Stimulated activated CD4-positive, alpha-beta T cell treated with anti-CD3 and anti-CD28 coated beads, Interleukin-2, amount 100 ng/mL, for 4 hours (primary cell): ENCODE measurements around the gene COL13A1.

Experiments
- DNase-seq: peaks from one replicate; pipeline ENCODE4 v3.0.0-alpha.2; 2020; ENCODE audit warnings: low read depth

COL13A1 gene

DNA sequence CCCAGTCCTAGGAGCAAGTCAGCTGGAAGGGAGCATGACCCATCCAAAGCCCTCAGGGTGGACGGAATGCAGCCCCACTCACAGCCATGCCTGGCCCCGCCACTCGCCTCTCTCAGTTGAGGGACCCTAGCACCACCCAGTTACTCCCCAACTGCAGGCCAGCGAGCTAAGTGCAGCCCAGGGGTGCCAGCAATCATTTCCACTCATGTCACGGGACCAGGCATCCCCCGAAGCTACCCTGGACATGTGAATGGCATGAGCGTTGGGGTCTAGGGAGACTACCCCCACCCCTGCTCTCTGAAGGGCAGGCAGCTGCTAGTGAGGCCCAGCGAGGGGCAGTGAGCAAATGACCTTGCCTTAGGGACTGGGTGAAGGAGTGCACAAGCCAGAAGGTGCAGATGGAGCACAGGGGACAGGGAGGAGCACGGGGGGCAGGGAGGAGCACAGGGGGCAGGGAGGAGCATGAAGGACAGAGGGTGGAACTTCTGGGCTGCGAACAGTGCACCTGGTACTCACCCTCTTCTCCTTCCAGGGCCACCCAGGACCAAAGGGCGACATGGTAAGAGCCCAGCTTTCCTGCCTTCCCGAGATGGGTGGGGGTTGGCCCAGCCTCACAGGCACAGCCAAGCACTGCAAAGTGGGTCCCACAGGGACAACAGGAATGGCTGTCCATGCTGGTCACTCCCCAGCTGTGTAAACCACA lies 87.3 kb downstream of the COL13A1 start:
- no peak for DNase-seq

DNA sequence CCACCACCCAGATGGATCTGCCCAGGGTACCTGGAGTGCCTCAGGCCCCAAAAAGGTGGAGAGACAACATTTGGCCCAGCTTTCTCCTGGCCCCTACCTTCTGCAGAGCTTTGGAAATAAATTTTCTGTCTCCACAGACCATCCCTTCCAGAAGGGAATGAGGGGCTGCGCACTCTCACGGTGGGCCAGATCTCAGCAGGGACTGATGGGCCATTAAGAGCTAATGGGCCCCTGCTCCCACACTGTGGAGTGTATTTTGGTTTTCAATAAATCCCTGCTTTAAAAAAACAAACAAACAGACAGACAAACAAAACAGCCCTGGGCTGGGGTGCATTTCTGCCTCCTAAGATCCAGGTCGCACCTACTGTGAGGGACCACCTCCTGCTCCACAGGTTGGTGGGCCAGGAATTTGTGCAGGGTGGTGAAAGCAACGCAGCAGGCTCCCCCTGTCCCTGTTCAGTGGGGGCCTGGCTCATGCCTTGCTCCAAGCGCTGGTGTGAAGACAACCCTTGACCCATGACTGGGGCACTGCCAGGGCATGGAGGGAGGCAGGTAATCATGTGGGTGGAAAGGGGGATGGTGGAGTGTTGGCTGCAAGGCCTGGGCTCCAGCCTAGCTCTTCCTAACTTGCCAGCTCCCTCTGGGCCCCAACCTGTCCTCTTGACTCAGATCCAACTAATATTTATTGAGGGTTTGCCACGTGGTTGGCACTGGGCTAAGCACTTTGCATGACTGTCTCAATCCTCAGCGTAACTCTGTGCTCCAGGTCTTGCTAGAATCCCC lies 88.5 kb downstream of the COL13A1 start:
- no peak for DNase-seq

DNA sequence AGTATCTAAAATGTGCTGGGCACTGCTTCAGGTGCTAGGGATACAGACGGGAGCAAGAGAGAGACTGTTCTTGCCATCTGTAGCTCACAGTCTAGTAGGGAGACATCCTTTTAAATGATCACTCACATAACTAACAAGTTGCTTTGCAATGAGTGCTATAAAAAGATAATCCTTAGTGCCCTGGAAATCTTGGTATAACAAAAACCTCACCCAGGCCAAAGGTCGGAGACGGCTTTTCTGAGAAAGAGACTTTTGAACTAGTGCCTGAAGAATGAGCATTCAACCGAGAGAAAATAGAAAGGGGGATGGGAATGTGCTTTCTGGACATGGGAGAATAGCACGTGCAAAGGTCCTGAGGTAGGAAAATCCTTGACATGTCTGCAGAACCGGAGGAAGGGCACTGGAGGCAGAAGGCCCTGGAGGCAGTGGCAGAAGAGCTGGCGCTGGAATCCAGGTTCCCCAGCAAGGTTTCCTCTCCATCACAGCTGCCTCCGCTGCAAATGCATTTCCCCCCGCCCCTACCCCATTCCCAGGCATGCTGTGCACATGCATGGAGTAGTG lies 89.4 kb downstream of the COL13A1 start:
- DNase-seq = no peak

DNA sequence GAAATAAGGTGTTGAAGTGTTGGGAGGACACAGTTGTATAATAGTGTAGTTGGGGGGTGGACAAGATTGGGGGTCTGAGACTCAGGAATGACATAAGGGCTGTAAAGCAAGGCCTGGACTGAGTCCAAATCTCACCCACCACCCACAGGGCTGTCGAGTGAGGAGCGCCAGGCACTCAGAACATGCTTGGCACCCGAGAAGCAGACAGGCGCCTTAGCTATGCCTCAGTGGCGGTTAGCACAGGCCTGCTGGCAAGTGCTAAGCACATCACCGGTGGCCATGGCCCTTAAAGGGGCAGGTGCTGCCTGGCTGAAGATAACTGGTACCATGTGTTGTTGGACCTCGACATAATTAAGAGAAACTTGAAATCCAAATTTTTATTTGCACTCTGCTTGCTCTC lies 90.7 kb downstream of the COL13A1 start:
- no peak for DNase-seq

DNA sequence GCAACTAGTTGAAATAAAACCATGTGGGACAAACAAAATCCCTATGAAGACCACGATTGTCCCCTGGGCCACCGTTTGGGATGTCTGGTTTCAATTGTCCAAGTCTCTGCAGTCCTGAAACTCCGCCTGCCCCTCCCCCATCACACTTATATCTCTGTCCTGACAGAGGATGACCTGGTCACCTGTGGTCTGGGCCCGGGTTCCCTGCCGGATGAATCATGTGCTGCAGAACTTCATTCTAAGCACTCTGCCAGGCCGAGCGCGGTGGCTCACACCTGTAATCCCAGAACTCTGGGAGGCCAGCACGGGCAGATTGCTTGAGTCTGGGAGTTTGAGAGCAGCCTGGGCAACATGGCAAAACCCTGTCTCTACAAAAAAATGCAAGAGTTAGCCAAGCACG lies 91.1 kb downstream of the COL13A1 start:
- no peak for DNase-seq

DNA sequence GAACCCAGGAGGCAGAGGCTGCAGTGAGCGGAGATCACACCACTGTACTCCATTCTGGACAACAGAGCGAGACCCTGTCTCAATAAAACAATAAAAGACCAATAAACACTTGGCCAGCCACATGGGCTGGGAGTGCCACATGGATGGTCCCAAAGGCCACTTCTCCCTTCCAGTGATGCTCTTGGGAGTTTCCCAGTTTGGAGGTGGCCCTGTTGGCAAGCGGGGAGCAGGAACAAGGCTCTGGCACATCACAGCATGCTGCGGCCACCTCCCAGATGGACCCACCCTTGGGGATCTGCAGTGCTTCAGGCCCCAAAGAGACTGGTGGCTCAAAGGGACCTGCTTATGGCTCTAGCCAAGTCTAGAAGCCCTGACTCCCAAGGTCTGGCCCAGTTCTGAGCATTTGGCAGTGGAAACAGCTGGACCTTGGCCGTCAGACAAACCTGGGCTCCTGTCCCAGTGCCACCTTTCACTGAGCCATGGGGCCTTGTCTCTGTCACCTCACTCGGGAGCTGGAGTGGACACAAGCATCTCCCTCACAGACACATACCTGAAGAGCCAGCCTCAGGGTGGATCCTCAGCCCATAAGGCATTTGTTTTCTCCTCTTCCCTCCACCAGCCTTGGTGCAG lies 91.7 kb downstream of the COL13A1 start:
- DNase-seq = no peak

DNA sequence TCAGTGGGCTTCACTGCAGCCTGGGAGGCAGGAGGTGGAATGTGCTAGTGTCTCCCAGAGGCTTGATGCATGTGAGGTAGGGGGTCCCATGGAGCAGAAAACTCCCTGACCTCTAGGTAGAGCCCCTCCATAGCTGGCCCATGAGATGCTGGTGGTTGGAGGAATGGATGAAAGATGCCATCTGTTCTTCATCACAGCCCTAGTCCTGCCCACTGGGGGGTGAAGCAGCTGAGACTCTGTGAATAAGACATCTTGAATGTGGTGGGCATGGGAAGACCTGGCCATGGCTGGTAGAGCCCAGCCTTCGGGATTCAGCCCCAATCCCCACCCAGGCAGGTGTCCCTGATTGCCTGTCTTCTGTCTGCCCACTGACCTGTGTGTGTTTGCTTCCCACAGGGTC lies 92.5 kb downstream of the COL13A1 start:
- no peak for DNase-seq

DNA sequence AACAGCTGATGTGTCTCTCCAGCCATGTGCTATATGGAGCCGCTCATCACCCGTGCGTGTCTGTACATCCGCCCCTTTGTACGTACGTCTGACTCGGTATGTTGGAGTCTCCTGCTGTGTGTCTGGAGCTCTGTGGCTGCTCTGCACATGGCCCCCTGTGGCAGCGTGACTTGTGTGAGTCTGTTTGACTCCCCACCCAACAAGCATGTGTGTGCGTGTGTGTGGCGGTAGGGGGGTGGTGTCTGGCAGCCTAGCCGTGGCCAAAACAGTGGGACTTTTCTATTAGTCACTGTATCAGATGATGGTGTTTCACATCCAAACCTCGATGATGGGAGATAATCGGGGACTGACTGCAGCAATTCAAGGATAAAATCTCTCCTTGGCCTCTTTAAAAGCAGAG lies 94.1 kb downstream of the COL13A1 start:
- no peak for DNase-seq

DNA sequence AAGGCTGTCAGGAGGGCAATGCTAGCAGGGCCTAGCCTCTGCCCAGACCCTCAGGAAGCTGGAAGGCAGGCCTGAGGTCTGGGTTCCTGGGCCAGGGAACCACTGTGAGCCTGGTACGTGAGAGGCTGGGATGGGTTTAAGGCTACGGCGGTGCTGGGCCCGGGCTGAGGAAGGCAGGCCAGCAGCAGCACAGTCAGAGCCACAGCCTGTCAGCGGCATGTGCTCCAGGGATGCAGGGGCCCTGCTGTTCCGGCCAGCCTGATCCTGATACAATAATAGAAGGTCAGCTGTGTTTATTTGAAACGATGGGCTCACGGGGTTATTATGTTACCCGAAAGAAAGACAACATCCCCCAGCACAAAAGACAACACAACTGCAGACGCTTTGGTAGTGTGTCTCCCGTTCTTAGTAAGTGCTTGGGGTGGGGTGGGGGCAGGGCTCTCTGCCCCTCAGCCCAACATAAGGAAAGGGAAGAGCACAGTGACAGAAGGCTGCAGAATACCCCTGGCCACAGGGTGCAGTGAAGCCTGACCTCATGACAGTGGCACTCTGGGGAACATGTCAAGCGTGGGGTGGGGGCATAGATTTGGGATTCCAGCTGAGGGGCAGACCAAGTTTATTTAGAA lies 95.0 kb downstream of the COL13A1 start:
- no peak for DNase-seq

DNA sequence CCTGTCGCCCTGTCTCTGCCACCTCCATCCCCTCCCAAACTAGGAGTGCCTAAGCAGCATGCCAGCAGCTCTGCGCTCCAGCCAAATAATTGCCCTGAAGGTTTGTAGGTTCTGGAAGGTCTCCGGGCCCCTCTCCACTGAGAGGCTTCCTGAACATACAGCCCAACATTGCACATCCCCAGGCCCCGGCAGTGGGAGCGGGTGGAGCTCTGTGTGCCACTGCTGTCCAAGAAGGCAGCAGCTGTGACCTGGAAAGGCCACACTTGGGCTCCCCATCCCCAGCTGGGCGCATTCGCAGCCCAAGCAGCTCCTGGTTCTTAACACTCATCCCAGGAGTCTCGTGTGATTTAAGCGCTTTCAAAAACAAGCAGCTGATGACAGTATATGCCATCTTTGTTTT lies 95.7 kb downstream of the COL13A1 start:
- DNase-seq = no peak

DNA sequence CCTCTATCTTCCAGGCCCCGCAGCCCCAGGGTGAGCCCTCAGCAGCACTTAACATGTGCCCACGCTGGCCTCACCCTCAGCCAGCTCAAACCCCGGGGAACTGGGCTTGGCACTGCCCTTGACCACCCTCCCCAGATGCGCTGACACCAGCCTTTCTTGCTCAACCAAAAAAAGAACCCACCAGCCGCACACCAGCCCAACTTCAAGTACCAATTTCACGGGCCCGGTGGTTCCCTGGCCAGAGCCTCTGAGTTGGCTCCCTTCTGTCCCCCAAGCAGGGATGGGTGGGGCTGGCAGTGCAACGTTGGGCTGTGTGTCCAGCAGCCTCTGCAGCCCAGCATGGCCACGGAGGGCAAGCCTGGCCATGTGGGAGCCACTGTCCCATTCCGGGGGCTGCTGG lies 96.3 kb downstream of the COL13A1 start:
- no peak for DNase-seq

DNA sequence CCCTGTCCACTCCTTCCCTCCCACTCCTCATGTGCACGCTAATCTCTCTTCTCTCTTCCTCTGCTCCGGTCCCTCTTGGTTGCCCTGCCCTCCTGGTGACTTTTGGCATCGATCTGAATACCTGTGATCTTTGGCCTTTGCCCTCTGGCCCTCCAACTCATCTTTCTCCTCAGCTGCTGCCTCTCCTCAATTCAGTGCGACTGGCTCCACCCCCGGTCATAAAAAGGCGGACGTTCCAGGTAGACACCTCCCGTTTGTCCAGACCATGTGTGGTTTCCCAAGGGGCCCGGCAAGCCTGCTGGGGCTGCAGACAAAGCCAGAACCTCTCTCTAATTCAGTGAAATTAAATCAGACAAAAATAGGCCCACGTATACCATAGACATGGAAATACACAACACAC lies 96.8 kb downstream of the COL13A1 start:
- DNase-seq = no peak

DNA sequence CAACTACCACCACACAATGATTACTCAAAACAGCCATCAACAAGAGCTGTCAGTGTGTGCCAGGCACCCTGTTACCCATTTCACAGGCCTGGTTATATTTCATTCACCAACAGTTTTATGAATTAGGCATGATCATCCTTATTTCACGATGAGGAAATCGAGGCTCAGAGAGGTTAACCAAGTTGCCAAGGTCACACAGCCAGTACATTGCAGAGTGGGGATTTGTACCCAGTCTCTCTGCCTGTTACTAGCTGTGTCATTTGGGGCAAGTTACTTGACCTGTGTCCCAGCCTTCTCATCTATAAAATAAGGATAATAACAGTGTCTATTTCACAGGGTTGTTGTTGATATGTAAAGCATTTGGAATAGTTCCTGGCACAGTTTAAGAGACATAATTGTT lies 97.2 kb downstream of the COL13A1 start:
- DNase-seq = no peak

DNA sequence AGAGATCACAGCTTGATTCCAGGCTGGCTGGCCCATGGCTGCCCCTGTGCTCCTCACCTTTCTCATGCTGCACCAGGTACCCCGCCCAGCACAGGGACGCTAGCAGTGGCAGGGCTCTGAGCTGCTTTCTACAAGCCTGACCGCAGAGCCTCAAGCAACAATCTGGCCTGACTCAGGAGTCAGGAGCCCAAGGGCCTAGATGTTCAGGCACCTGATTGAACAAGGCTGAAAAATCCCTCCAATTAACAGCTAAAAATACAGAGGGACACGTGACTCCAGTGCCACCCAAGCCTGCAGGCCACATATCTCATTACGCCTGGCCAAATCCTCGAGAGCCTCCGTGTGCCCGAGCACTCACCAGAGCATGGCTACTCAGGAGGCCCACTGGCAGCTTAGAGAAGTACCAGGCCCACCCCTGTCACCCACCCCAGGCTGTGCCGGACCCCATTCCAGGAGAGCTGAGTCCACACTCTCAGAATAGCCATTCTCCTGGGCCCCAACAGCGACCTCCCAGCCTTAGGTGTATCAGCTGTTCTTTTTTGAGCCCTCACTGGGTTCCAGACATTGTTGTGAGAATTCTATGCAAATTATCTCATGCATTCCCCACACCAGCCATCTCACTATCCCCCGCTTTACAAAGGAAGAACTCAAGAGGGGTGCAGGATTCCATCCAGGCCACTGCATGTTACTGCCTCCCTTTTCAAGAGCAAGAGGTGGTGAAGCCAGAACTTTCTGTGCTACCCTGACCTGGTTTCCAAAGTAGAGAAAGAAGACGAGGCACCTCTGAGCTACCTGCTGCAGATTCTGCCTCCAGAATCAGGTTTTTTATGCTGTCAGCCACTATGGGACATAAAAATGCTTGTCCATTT lies 98.3 kb downstream of the COL13A1 start:
- no peak for DNase-seq

DNA sequence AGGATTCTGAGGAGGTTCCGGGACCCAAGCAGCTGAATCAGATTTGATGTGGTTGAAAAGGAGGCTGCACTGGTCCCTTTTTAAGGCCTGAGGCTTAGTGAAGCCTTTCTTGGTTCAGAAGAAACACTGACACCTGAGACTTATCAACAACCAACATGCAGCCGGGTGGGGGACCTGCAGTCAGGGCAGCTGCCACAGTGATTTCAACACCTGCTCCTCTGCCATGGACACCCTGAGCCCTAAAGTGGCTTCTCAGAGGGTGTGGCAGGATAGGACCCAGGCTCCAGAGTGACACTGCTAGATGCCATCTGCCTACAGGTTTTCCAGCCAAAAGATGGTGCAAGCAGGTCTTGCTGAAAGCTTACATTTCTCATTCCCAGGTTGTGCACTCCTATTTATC lies 99.3 kb downstream of the COL13A1 start:
- DNase-seq = no peak

DNA sequence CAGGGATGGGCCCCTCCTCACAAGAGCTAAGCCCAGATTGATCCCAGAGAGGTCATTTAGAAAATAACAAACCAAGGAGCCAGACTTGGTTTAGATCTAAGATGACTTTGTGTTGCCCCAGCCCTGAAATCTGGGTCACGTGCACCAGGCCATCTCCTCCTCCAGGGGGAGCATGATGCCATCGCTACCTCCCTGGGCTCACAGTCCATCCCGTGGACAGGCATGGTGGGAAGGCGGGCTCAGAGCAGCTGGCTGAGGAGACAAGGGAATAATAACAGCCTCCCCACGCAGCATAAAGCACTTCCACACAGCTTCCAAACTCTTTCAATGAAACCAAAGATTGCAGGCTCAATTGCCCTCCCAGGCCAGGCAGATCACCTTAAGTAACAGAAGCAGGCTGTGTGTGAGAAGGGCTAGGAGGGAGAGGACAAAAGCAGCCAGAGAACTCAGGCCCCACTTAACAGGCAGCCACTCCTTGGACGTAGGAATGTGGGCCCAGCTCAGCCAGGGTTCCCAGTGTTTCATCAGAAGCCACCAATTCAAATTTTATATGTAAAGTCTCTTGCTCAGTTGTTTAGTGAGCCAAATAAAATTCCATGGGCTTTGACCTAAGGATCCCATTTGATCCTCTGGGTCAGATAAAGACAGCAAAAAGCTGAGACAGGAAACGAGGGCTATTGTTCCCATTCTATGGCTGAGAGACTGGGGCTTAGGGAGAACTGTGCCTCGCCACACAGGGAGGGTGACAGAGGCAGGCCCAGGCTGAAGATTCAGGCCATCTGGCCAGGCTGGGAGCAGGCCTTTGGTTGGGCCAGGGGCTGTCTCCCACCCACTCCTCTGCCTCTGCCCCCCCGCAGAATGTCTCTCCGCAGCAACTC lies 100.2 kb downstream of the COL13A1 start:
- no peak for DNase-seq

DNA sequence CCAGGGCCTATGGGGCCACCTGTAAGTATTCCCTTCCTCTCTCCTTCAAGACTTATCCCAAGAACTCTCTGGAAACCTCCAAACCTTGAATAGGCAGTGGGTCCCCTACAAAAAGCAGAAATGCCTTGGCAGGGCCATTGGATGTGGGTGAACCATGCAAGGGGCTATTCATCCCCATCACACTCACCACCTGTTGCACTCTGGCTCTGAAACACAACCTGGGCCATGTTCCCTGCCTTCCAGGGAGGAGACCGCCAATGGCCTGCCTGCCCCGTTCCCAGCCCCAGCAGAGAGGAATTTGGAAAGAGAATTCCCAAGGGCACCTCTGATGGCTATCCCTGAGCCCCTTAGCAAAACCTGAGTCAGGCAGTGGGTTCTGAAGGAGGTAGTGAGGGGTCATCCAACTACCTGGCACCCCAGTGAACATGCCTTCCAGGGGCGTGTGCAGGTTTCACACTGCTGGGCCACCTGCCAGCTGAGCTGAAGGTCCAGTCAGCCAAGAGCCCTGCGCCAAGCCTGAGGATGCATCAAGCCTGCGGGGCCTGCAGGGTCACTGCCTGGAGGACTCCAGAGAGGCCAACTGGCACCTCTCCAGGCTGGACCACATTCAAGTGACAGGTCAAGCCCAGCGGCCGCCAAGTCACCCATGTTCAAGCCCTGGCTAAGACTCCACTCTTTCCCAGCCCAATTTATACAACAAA lies 101.3 kb downstream of the COL13A1 start:
- DNase-seq = no peak

DNA sequence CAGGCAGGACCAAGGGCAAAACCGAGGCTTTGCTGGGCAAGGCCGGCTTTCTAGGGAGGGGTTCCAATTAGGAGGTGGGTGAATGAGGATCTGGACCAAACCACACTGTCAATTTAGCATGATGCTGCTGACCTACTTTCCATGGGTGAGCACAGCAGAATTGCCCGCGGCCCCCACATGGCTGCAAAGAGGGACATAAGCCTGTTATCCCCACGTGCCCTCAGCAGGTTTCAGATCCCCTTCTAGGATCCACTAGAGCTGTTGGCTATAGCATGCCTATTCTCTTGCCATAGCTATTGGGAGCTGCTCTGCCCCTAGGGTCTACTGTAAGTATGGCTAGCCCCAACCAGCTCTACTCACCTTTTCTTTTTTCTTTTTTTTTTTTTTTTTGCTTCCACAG lies 102.8 kb downstream of the COL13A1 start:
- no peak for DNase-seq

DNA sequence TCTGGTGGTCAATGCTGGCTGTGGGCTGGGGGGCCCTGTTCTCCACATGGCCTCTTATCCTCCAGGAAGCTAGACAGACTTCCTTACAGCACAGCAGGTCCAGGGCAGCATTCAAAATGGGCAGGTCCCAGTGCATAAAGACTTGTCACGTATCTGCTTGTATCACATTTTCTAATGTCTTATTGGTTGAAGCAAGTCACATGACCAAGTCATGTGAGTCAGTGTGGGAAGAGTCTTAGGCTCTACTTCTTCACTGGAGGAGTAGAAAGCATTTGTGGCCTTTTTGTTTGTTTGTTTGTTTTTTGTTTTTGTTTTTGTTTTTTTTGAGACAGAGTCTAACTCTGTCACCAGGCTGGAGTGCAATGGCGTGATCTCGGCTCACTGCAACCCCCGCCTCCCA lies 104.7 kb downstream of the COL13A1 start:
- DNase-seq = no peak

DNA sequence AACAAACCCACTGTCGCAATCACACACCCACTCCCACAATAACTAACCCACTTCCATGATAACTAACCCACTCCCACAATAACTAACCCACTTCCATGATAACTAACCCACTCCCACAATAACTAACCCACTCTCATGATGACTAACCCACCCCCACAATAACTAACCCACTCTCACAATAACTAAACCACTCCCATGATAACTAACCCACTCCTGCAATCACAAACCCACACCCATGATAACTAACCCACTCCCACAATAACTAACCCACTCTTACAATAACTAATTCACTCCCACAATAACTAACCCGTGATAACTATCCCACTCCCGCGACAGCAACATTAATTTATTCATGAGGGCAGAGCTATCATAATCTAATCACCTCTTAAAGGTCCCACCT lies 105.8 kb downstream of the COL13A1 start:
- no peak for DNase-seq
